ENCODE measurements around the gene ACOT11. TPM values are rescaled to one million over a fixed set of nuclear protein-coding genes. Genes with fewer than 3 reads are reported as not detected.

Gene ACOT11
- total and polyA plus RNA-seq, 9 of the 15 experiments (the other 6 are each of a cell fraction or from before 2014, with no cell fraction given), result 0.04 to 1.2 (median 0.64) TPM; not detected in 2

DNA sequence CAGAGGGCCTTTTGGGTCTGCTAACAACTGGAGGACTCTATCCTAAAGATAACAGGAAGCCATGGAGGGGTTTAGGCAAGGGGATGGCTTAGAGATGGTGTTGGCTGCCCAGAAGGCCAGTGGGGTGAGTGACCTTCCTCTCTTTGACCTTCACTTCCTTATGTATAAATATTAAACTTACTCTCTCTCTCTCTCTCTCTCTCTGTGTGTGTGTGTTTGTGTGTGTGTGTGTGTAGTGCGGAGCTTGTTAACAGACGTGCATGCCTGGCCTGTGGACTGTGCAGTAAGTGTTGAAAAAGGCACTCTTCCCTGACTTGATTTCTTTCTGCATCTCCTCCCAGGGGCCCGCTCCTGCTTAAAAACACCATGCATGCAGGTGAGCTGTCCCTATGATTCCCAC is 103.6 kb downstream of the ACOT11 start:
- CTCF ChIA-PET (ENCODE audit: low intra/inter-chr PET ratio), result no interaction called here

DNA sequence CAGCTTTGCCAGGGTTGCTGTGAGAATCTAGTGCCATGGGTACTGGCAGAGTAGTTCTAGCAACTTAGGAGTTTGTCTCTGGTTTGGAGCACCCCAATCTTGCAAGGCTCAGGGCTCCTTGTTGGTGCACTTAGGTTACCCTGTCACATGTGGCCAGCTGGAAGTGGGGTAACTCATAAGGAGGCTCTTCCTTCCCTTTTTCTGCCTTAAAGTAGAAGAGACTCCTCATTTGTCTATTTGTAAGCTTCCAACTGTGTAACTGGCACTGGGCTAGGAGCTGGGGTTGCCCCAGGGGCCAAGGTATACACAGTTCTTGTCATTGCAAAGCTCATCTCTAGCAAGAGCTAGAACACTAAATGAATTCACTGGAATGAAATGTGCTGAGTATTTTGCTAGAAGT is 104.1 kb downstream of the ACOT11 start:
- POLR2A ChIA-PET, result interaction anchor here (0.6 kb wide), 1 partner anchor 479 kb away, joined by 3 read pairs; no protein-coding TSS in a partner anchor

More for the DNA sequence above, 103.6 kb downstream of the ACOT11 start:
- no TSS peak for BruUV-seq (replicated peaks)
- Histone ChIP-seq H3K4me1 (replicated peaks in 1 of 2; ENCODE audit: control insufficient read depth in 2 of 2, insufficient read depth in 2 of 2, low read length in 2 of 2) (no peaks in the 10 kb centered on the region), H3K36me3 (ENCODE audit: control insufficient read depth, insufficient read depth, low read length) (no peaks in the 10 kb centered on the region), H3K4me3 (no peak overlapping the region), H3K9ac (ENCODE audit: insufficient read depth in 1 of 2, low read depth in 2 of 2, low read length in 2 of 2) (no peak overlapping the region), H3K27ac (ENCODE audit: extremely low read depth, low read depth, low read length) (no peak overlapping the region), H3K27me3 (ENCODE audit: control insufficient read depth in 2 of 2, insufficient read depth in 2 of 2, low read length in 2 of 2) (peaks cover 9 to 16% of the 10 kb centered on the region in 2 experiments), H3K9me3 (replicated peaks; ENCODE audit: control insufficient read depth, insufficient read depth, low read depth, low read length) (no peaks in the 10 kb centered on the region), H3K79me2 (ENCODE audit: control insufficient read depth, insufficient read depth, low read length) (no peaks in the 10 kb centered on the region), H3K4me2 (ENCODE audit: insufficient read depth, low read length) (no peak overlapping the region), H3K9me1 (ENCODE audit: control insufficient read depth, insufficient read depth, low read length) (no peaks in the 10 kb centered on the region), H4K20me1 (replicated peaks; ENCODE audit: control insufficient read depth, insufficient read depth, low read length) (no peaks in the 10 kb centered on the region), H2AFZ (ENCODE audit: low read depth, low read length) (no peak overlapping the region)
- TF ChIP-seq U2AF1 (optimal IDR thresholded peaks at IDR 0.05; ENCODE audit: low read depth, low read length) (no peak), ZNF561 (CRISPR knock-in tag; conservative IDR thresholded peaks at IDR 0.05) (no peak), FOXK1 (CRISPR knock-in tag; IDR thresholded peaks at IDR 0.05; ENCODE audit: borderline replicate concordance) (no peak), TCF7 (IDR thresholded peaks at IDR 0.05; ENCODE audit: borderline replicate concordance) (no peak), ZNF76 (CRISPR knock-in tag; IDR thresholded peaks at IDR 0.05; ENCODE audit: borderline replicate concordance) (no peak), ZNF239 (CRISPR knock-in tag; IDR thresholded peaks at IDR 0.05) (no peak), ZNF197 (CRISPR knock-in tag; IDR thresholded peaks at IDR 0.05; ENCODE audit: low read depth) (no peak)
- 6% methylated on average over 3 of the region's 3 CpGs for WGBS (ENCODE audit: insufficient coverage, low coverage, missing lambda C conversion rate)
- ATAC-seq (no peak), DNase-seq (ENCODE audit: extremely low read depth in 1 of 4, low spot score in 3 of 4) (peak in 2 of 4 experiments; percentile 5 to 6), FAIRE-seq (no peak)
- POLR2A ChIA-PET, result interaction anchor here (1.2 kb wide), 1 partner anchor 41 kb away, joined by 3 read pairs; no protein-coding TSS in a partner anchor
- in situ Hi-C loops (cut with MboI) (no loop called here), intact Hi-C loops (cut with micrococcal nuclease) (no loop called here)

More for the DNA sequence above, 104.1 kb downstream of the ACOT11 start:
- no peak for DNase-seq (ENCODE audit: extremely low read depth in 1 of 4, low spot score in 3 of 4)
- no peak overlapping the region for H3K4me3 ChIP-seq
- no peaks in the 10 kb centered on the region for H3K4me1 ChIP-seq (replicated peaks in 1 of 2; ENCODE audit: control insufficient read depth in 2 of 2, insufficient read depth in 2 of 2, low read length in 2 of 2)
- CTCF ChIA-PET (ENCODE audit: low intra/inter-chr PET ratio), result no interaction called here
- intact Hi-C loops (cut with micrococcal nuclease), result no loop called here
- H3K36me3 ChIP-seq (ENCODE audit: control insufficient read depth, insufficient read depth, low read length), result no peaks in the 10 kb centered on the region
- H3K27ac ChIP-seq (ENCODE audit: extremely low read depth, low read depth, low read length), result no peak overlapping the region
- H2AFZ ChIP-seq (ENCODE audit: low read depth, low read length), result no peak overlapping the region
- H3K9me1 ChIP-seq (ENCODE audit: control insufficient read depth, insufficient read depth, low read length), result no peaks in the 10 kb centered on the region
- H3K9me3 ChIP-seq (replicated peaks; ENCODE audit: control insufficient read depth, insufficient read depth, low read depth, low read length), result no peaks in the 10 kb centered on the region
- TF ChIP-seq CBX8 (IDR thresholded peaks at IDR 0.05; ENCODE audit: borderline replicate concordance, extremely low read depth, low read depth, low read length, poor library complexity, severe bottlenecking) (no peak), ELF4 (CRISPR knock-in tag; IDR thresholded peaks at IDR 0.05) (no peak), ZNF431 (CRISPR knock-in tag; IDR thresholded peaks at IDR 0.05) (no peak), TCF7 (IDR thresholded peaks at IDR 0.05; ENCODE audit: borderline replicate concordance) (no peak), SMAD3 (CRISPR knock-in tag; conservative IDR thresholded peaks at IDR 0.05) (no peak), NFE2 (IDR thresholded peaks at IDR 0.05; ENCODE audit: low read depth) (no peak)
- no peaks in the 10 kb centered on the region for H3K79me2 ChIP-seq (ENCODE audit: control insufficient read depth, insufficient read depth, low read length)
- no peak overlapping the region for H3K9ac ChIP-seq (ENCODE audit: insufficient read depth in 1 of 2, low read depth in 2 of 2, low read length in 2 of 2)
- H3K27me3 ChIP-seq (ENCODE audit: control insufficient read depth in 2 of 2, insufficient read depth in 2 of 2, low read length in 2 of 2), result peaks cover 9 to 16% of the 10 kb centered on the region in 2 experiments
- in situ Hi-C loops (cut with MboI), result no loop called here
- no TSS peak for BruUV-seq (replicated peaks)
- H3K4me2 ChIP-seq (ENCODE audit: insufficient read depth, low read length), result no peak overlapping the region
- no peak for FAIRE-seq
- ATAC-seq, result no peak
- H4K20me1 ChIP-seq (replicated peaks; ENCODE audit: control insufficient read depth, insufficient read depth, low read length), result no peaks in the 10 kb centered on the region
